ENCODE data around the gene ANK3.

GRCh38 chr10:60048091-60048501 lies 341.6 kb downstream of the ANK3 start:
- TF ChIP-seq CTCF (IDR thresholded peaks at IDR 0.05) = peak in 3 of 6 experiments; percentile 8 to 28 (median 10)
- no peak for TF ChIP-seq POLR2A (IDR thresholded peaks at IDR 0.05)
